Measurements from ENCODE around the gene RRAGA. TPM values are rescaled to one million over a fixed set of nuclear protein-coding genes. Genes with fewer than 3 reads are reported as not detected.
"Not testable (repeated sequence)": the region's sequence is repeated elsewhere in the genome, so short reads cannot be mapped to it uniquely, and the experiment has no call there.

The RRAGA gene
- total RNA-seq, 1 donor from 2014 or later: 71.8 TPM

- Mint-ChIP-seq H3K27ac (ENCODE audit: unreplicated experiment) (no peak overlapping the region), H3K36me3 (ENCODE audit: unreplicated experiment) (no peaks in the 10 kb centered on the region), H3K4me1 (ENCODE audit: low read depth, unreplicated experiment) (no peaks in the 10 kb centered on the region), H3K9me3 (ENCODE audit: unreplicated experiment) (no peaks in the 10 kb centered on the region), H3K27me3 (ENCODE audit: unreplicated experiment) (peaks cover 1% of the 10 kb centered on the region), H3K4me3 (ENCODE audit: unreplicated experiment) (no peak overlapping the region)
- DNase-seq: no peak
- no peak for TF ChIP-seq CTCF (IDR thresholded peaks at IDR 0.05; ENCODE audit: partially characterized antibody, unreplicated experiment)
Observed at GRCh38 chr9:19074229-19074628, 25.0 kb downstream of the RRAGA start.

- Mint-ChIP-seq H3K9me3 (ENCODE audit: unreplicated experiment) (no peaks in the 10 kb centered on the region), H3K36me3 (ENCODE audit: unreplicated experiment) (no peaks in the 10 kb centered on the region), H3K27me3 (ENCODE audit: unreplicated experiment) (peaks cover 1% of the 10 kb centered on the region), H3K4me1 (ENCODE audit: low read depth, unreplicated experiment) (no peaks in the 10 kb centered on the region), H3K4me3 (ENCODE audit: unreplicated experiment) (no peak overlapping the region), H3K27ac (ENCODE audit: unreplicated experiment) (no peak overlapping the region)
- no peak for DNase-seq
- TF ChIP-seq CTCF (IDR thresholded peaks at IDR 0.05; ENCODE audit: partially characterized antibody, unreplicated experiment): no peak
Observed at GRCh38 chr9:19074836-19075235, 25.6 kb downstream of the RRAGA start.

- Mint-ChIP-seq H3K27me3 (ENCODE audit: unreplicated experiment) (no peaks in the 10 kb centered on the region), H3K4me1 (ENCODE audit: low read depth, unreplicated experiment) (no peaks in the 10 kb centered on the region)
- TF ChIP-seq CTCF (IDR thresholded peaks at IDR 0.05; ENCODE audit: partially characterized antibody, unreplicated experiment): peak; percentile 37
Observed at GRCh38 chr9:19085295-19085694, 36.1 kb downstream of the RRAGA start.

GRCh38 chr9:19087106-19088000 is 38.1 kb downstream of the RRAGA start:
- no peaks in the 10 kb centered on the region for H3K4me1 Mint-ChIP-seq (ENCODE audit: low read depth, unreplicated experiment)
- H3K27ac Mint-ChIP-seq (ENCODE audit: unreplicated experiment): no peak overlapping the region
- no peak for DNase-seq
- no peak overlapping the region for H3K4me3 Mint-ChIP-seq (ENCODE audit: unreplicated experiment)
- no peaks in the 10 kb centered on the region for H3K27me3 Mint-ChIP-seq (ENCODE audit: unreplicated experiment)
- H3K36me3 Mint-ChIP-seq (ENCODE audit: unreplicated experiment): no peaks in the 10 kb centered on the region
- H3K9me3 Mint-ChIP-seq (ENCODE audit: unreplicated experiment): no peaks in the 10 kb centered on the region
- TF ChIP-seq CTCF (IDR thresholded peaks at IDR 0.05; ENCODE audit: partially characterized antibody, unreplicated experiment): no peak

More at GRCh38 chr9:19085295-19085694, 36.1 kb downstream of the RRAGA start:
- Mint-ChIP-seq H3K4me3 (ENCODE audit: unreplicated experiment) (no peak overlapping the region), H3K36me3 (ENCODE audit: unreplicated experiment) (no peaks in the 10 kb centered on the region), H3K27ac (ENCODE audit: unreplicated experiment) (no peak overlapping the region), H3K9me3 (ENCODE audit: unreplicated experiment) (no peaks in the 10 kb centered on the region)
- no peak for DNase-seq

- not testable (repeated sequence) for H3K36me3 Mint-ChIP-seq (ENCODE audit: unreplicated experiment)
Observed at GRCh38 chr9:19097431-19097830, 48.2 kb downstream of the RRAGA start.

More at GRCh38 chr9:19097431-19097830, 48.2 kb downstream of the RRAGA start:
- H3K27ac Mint-ChIP-seq (ENCODE audit: unreplicated experiment); DNase-seq; H3K9me3 Mint-ChIP-seq (ENCODE audit: unreplicated experiment); H3K4me1 Mint-ChIP-seq (ENCODE audit: low read depth, unreplicated experiment); H3K4me3 Mint-ChIP-seq (ENCODE audit: unreplicated experiment); H3K27me3 Mint-ChIP-seq (ENCODE audit: unreplicated experiment): not testable (repeated sequence)

Other genes starting within 250 kb of the RRAGA start
- 0.37 TPM for gene SAXO1, start 16.2 kb upstream of the RRAGA start, total RNA-seq (ENCODE audit: unreplicated experiment)
- gene HAUS6, start 53.5 kb downstream of the RRAGA start, total RNA-seq (ENCODE audit: unreplicated experiment): 18.3 TPM
- gene PLIN2, start 78.1 kb downstream of the RRAGA start, total RNA-seq (ENCODE audit: unreplicated experiment): 36.9 TPM
- gene DENND4C, start 181.3 kb downstream of the RRAGA start, total RNA-seq (ENCODE audit: unreplicated experiment): 34.5 TPM